Measurements from ENCODE around the gene PAQR7. TPM values are rescaled to one million over a fixed set of nuclear protein-coding genes. Genes with fewer than 3 reads are reported as not detected.
"Not testable (repeated sequence)": the region's sequence is repeated elsewhere in the genome, so short reads cannot be mapped to it uniquely, and the experiment has no call there.

PAQR7 gene
- total and polyA plus RNA-seq, 3 experiments from 2014 or later, result 0.09 to 8.1 (median 7.9) TPM

- peaks cover 0 to 5% (median 0%) of the 10 kb centered on the region in 3 donors for H3K36me3 Mint-ChIP-seq
- Histone ChIP-seq H3K4me3 (ENCODE audit: low read length) (no peak overlapping the region), H3K9me3 (ENCODE audit: low read length) (no peaks in the 10 kb centered on the region), H3K27ac (ENCODE audit: low read depth, low read length) (no peak overlapping the region), H3K27me3 (ENCODE audit: insufficient read depth, low read length, poor library complexity, severe bottlenecking) (no peaks in the 10 kb centered on the region), H3K36me3 (ENCODE audit: insufficient read depth, low read length) (no peaks in the 10 kb centered on the region), H3K4me1 (ENCODE audit: insufficient read depth, low read length) (peaks cover 9% of the 10 kb centered on the region)
- peaks cover 18 to 28% (median 26%) of the 10 kb centered on the region in 3 donors for H3K4me1 Mint-ChIP-seq
- no peaks in the 10 kb centered on the region for H3K27me3 Mint-ChIP-seq
- H3K4me3 Mint-ChIP-seq, result peak overlapping the region in 1 of 7 donors; percentile 69
- ChIA-PET CTCF (interaction anchor here (0.6 kb wide), 1 partner anchor 286 kb away, joined by 4 read pairs; no protein-coding TSS in a partner anchor), POLR2A (no interaction called here)
- H3K9me3 Mint-ChIP-seq, result no peaks in the 10 kb centered on the region
- H3K27ac Mint-ChIP-seq, result no peak overlapping the region
- no peak for DNase-seq
Measured at GRCh38 chr1:25856856-25857255, 18.7 kb downstream of the PAQR7 start.

DNA sequence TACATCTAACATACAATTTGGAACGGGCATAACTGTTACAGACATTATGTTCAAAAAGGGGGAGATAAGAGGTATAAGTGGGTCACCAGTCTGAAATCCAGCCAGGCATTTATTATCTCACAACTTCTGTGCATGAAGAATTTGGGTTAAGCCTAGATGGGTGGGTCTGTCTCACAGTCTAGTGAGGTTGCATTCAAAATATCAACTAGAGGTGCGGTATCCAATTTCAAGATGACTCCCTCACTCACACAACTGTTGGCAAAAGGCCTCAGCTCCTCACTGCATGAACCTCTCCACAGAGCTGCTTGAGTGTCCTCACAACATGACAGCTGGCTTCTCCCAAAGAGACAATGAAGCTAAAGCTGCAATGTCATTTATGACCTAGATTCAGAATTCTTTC lies 21.0 kb downstream of the PAQR7 start:
- H3K36me3 ChIP-seq (ENCODE audit: insufficient read depth, low read length), result no peaks in the 10 kb centered on the region
- POLR2A ChIA-PET, result interaction anchor here (0.7 kb wide), 1 partner anchor 380 kb away, joined by 15 read pairs; no protein-coding TSS in a partner anchor
- CTCF ChIA-PET, result no interaction called here
- Mint-ChIP-seq H3K9me3 (no peaks in the 10 kb centered on the region), H3K4me1 (peaks cover 8 to 14% (median 12%) of the 10 kb centered on the region in 3 donors), H3K36me3 (peaks cover 0 to 2% (median 0%) of the 10 kb centered on the region in 3 donors), H3K27me3 (no peaks in the 10 kb centered on the region), H3K4me3 (no peak overlapping the region), H3K27ac (no peak overlapping the region)
- DNase-seq, result no peak
- peaks cover 9% of the 10 kb centered on the region for H3K4me1 ChIP-seq (ENCODE audit: insufficient read depth, low read length)
- no peaks in the 10 kb centered on the region for H3K9me3 ChIP-seq (ENCODE audit: low read length)
- no peak overlapping the region for H3K27ac ChIP-seq (ENCODE audit: low read depth, low read length)
- no peak overlapping the region for H3K4me3 ChIP-seq (ENCODE audit: low read length)
- H3K27me3 ChIP-seq (ENCODE audit: insufficient read depth, low read length, poor library complexity, severe bottlenecking), result no peaks in the 10 kb centered on the region

- POLR2A ChIA-PET, result no interaction called here
- Histone ChIP-seq H3K4me1 (ENCODE audit: insufficient read depth, low read length) (no peaks in the 10 kb centered on the region), H3K27me3 (ENCODE audit: insufficient read depth, low read length, poor library complexity, severe bottlenecking) (no peaks in the 10 kb centered on the region), H3K36me3 (ENCODE audit: insufficient read depth, low read length) (no peaks in the 10 kb centered on the region), H3K27ac (ENCODE audit: low read depth, low read length) (no peak overlapping the region), H3K9me3 (ENCODE audit: low read length) (no peaks in the 10 kb centered on the region), H3K4me3 (ENCODE audit: low read length) (no peak overlapping the region)
- no peak for DNase-seq
- Mint-ChIP-seq H3K4me3 (no peak overlapping the region), H3K27ac (no peak overlapping the region), H3K27me3 (no peaks in the 10 kb centered on the region), H3K4me1 (no peaks in the 10 kb centered on the region), H3K36me3 (no peaks in the 10 kb centered on the region), H3K9me3 (no peaks in the 10 kb centered on the region)
- CTCF ChIA-PET, result interaction anchor here (0.9 kb wide), 1 partner anchor 149 kb away, joined by 3 read pairs; the partner anchor contains the start of gene PAFAH2
Measured at GRCh38 chr1:25848531-25848930, 27.0 kb downstream of the PAQR7 start.

DNA sequence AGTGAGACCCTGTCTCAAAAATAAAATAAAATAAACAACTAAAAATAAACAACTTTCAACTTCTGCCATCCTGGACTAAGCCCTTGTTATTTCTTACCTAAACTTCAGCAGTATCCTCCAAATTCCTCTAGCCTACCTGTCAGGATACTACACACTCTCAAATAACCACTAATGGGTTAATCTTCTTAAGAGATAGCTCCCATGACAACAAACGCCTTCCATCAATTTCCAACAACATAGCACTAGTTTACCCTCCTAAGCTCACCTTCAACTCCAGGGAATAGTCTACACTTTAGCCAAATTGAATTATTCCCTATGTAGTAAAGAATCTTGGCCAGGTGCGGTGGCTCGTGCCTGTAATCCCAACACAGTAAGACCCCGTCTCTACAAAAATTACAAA lies 27.6 kb downstream of the PAQR7 start:
- Mint-ChIP-seq H3K36me3 (no peaks in the 10 kb centered on the region), H3K9me3 (no peaks in the 10 kb centered on the region), H3K4me3 (no peak overlapping the region), H3K4me1 (no peaks in the 10 kb centered on the region), H3K27ac (peak overlapping the region in 1 of 8 donors; percentile 28), H3K27me3 (no peaks in the 10 kb centered on the region)
- Histone ChIP-seq H3K27me3 (ENCODE audit: insufficient read depth, low read length, poor library complexity, severe bottlenecking) (no peaks in the 10 kb centered on the region), H3K36me3 (ENCODE audit: insufficient read depth, low read length) (no peaks in the 10 kb centered on the region), H3K27ac (ENCODE audit: low read depth, low read length) (no peak overlapping the region), H3K4me1 (ENCODE audit: insufficient read depth, low read length) (no peaks in the 10 kb centered on the region), H3K9me3 (ENCODE audit: low read length) (no peaks in the 10 kb centered on the region), H3K4me3 (ENCODE audit: low read length) (no peak overlapping the region)
- DNase-seq, result no peak
- ChIA-PET CTCF (interaction anchor here (0.9 kb wide), 1 partner anchor 150 kb away, joined by 3 read pairs; the partner anchor contains the start of gene PAFAH2), POLR2A (no interaction called here)

DNA sequence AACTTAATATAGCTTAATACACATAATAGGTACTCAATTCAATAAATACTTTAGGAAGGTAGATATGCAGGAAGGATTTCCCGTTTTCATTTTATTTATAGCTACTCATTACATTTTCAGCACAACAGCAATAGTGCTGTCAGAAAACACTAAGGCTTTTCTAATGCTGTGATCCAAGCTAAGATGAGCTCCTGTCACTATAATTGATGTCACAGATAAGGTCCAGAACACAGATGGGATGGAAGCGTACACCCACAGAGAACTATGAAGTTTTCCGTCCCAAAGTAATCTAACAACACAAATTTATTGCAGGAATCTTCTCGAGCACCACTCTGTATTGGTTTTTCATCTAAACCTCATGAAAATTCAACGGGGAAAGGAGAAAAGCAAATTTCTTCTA lies 29.8 kb downstream of the PAQR7 start:
- Mint-ChIP-seq H3K4me3 (no peak overlapping the region), H3K27me3 (no peaks in the 10 kb centered on the region), H3K9me3 (no peaks in the 10 kb centered on the region), H3K36me3 (no peaks in the 10 kb centered on the region), H3K4me1 (no peaks in the 10 kb centered on the region), H3K27ac (no peak overlapping the region)
- Histone ChIP-seq H3K4me3 (ENCODE audit: low read length) (no peak overlapping the region), H3K4me1 (ENCODE audit: insufficient read depth, low read length) (no peaks in the 10 kb centered on the region), H3K27me3 (ENCODE audit: insufficient read depth, low read length, poor library complexity, severe bottlenecking) (no peaks in the 10 kb centered on the region), H3K9me3 (ENCODE audit: low read length) (no peaks in the 10 kb centered on the region), H3K27ac (ENCODE audit: low read depth, low read length) (no peak overlapping the region), H3K36me3 (ENCODE audit: insufficient read depth, low read length) (no peaks in the 10 kb centered on the region)
- POLR2A ChIA-PET, result no interaction called here
- CTCF ChIA-PET, result interaction anchor here (1.1 kb wide), 1 partner anchor 15 kb away, joined by 3 read pairs; no protein-coding TSS in a partner anchor
- DNase-seq, result no peak

DNA sequence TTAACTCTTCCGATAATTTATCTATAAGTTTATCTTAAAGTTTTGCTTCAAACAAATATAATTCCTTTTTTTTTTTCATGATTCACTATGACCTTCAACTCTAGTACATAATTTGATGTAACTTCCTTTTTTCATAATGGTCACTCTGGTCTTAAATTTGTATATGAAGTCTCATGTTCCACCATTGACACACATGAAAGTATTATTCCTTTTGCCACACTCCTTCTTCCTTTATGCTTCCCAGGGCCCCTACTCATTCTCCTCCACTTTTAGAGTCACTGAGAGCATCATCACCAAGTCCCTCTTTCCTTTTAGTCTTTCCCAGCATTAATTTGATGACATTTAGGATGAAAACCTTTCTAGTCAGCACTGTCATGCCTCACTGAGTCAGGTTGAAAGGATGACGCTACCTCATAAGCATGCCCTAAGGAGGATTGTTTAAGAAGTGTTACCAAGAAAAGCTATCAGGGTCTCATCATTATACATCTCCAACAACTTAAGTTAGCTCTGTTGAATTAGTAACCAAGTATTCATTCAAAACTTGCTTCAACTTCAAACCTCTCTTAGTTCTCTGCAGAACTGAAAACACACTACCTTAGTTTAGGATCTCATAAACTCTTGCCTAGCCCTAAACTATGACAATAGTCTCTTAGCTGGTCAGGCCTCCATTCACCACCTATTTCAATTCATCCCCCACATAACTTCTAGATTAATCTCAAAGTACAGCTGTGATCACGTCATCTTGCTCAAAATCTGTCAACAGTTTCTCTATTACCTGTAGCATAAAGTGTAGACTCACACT lies 30.8 kb downstream of the PAQR7 start:
- Histone ChIP-seq H3K4me1 (ENCODE audit: insufficient read depth, low read length) (no peaks in the 10 kb centered on the region), H3K36me3 (ENCODE audit: insufficient read depth, low read length) (no peaks in the 10 kb centered on the region), H3K4me3 (ENCODE audit: low read length) (no peak overlapping the region), H3K9me3 (ENCODE audit: low read length) (no peaks in the 10 kb centered on the region), H3K27ac (ENCODE audit: low read depth, low read length) (no peak overlapping the region), H3K27me3 (ENCODE audit: insufficient read depth, low read length, poor library complexity, severe bottlenecking) (no peaks in the 10 kb centered on the region)
- ChIA-PET POLR2A (no interaction called here), CTCF (interaction anchor here (1.1 kb wide), 1 partner anchor 15 kb away, joined by 3 read pairs; no protein-coding TSS in a partner anchor)
- DNase-seq, result no peak
- no peaks in the 10 kb centered on the region for H3K27me3 Mint-ChIP-seq
- H3K9me3 Mint-ChIP-seq, result peaks cover 0 to 3% (median 0%) of the 10 kb centered on the region in 5 donors
- peaks cover 0 to 2% (median 0%) of the 10 kb centered on the region in 3 donors for H3K36me3 Mint-ChIP-seq
- H3K4me3 Mint-ChIP-seq, result no peak overlapping the region
- peak overlapping the region in 1 of 8 donors; percentile 26 for H3K27ac Mint-ChIP-seq
- no peaks in the 10 kb centered on the region for H3K4me1 Mint-ChIP-seq

DNA sequence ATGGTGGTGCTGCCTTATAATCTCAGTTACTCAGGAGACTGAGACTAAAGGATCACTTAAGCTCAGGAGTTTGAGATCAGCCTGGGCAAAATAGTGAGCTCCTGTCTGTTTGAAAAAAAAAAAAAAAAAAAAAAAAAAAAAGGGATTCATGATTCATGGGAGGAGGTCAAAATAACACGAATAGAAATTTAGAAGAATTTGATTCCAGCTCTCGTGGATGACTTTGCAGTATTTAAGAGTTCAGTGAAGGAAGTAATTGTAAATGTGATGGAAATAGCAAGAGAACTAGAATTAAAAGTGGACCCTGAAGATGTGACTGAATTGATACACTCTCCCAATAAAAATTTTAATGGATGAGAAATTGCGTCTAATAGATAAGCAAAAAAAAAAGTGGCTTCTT lies 32.0 kb downstream of the PAQR7 start:
- Mint-ChIP-seq H3K27me3 (no peaks in the 10 kb centered on the region), H3K4me3 (no peak overlapping the region), H3K4me1 (no peaks in the 10 kb centered on the region), H3K9me3 (peaks cover 0 to 6% (median 0%) of the 10 kb centered on the region in 5 donors), H3K36me3 (peaks cover 0 to 2% (median 0%) of the 10 kb centered on the region in 3 donors), H3K27ac (no peak overlapping the region)
- H3K9me3 ChIP-seq (ENCODE audit: low read length), result no peaks in the 10 kb centered on the region
- POLR2A ChIA-PET, result interaction anchor here (0.6 kb wide), 1 partner anchor 25 kb away, joined by 7 read pairs; no protein-coding TSS in a partner anchor
- CTCF ChIA-PET, result no interaction called here
- H3K4me3 ChIP-seq (ENCODE audit: low read length), result no peak overlapping the region
- H3K27me3 ChIP-seq (ENCODE audit: insufficient read depth, low read length, poor library complexity, severe bottlenecking), result no peaks in the 10 kb centered on the region
- H3K36me3 ChIP-seq (ENCODE audit: insufficient read depth, low read length), result no peaks in the 10 kb centered on the region
- no peak for DNase-seq
- H3K4me1 ChIP-seq (ENCODE audit: insufficient read depth, low read length), result no peaks in the 10 kb centered on the region
- no peak overlapping the region for H3K27ac ChIP-seq (ENCODE audit: low read depth, low read length)

DNA sequence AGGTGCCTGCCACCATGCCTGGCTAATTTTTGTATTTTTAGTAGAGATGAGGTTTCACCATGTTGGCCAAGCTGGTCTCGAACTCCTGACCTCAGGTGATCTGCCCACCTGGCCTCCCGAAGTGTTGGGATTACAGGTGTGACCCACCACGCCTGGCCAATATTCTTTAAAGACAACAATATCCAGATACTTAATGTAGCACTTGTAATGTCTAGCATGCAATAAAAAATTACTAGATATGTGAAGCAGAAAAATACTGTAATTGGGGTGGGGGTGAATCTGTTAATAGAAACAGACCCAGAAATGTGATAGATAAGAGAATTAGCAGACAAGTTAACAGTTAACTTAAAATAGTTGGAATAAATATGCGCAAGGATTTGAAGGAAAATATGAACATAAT lies 35.7 kb downstream of the PAQR7 start:
- H3K27me3 Mint-ChIP-seq; DNase-seq; H3K27me3 ChIP-seq (ENCODE audit: insufficient read depth, low read length, poor library complexity, severe bottlenecking); H3K27ac Mint-ChIP-seq; H3K9me3 ChIP-seq (ENCODE audit: low read length); H3K4me1 ChIP-seq (ENCODE audit: insufficient read depth, low read length); H3K4me1 Mint-ChIP-seq; H3K9me3 Mint-ChIP-seq; H3K4me3 ChIP-seq (ENCODE audit: low read length); H3K36me3 ChIP-seq (ENCODE audit: insufficient read depth, low read length); H3K4me3 Mint-ChIP-seq; H3K27ac ChIP-seq (ENCODE audit: low read depth, low read length): not testable (repeated sequence)
- H3K36me3 Mint-ChIP-seq, result peaks cover 0 to 11% (median 3%) of the 10 kb centered on the region in 3 donors
- ChIA-PET CTCF (interaction anchor here (1.0 kb wide), 1 partner anchor 158 kb away, joined by 3 read pairs; the partner anchor contains the start of gene PAFAH2), POLR2A (interaction anchor here (0.5 kb wide), 1 partner anchor 13 kb away, joined by 3 read pairs; no protein-coding TSS in a partner anchor)
